Ammon's horn (tissue), 1 donor: ENCODE results near the gene ZNF800.

ENCODE experiments used
- DNase-seq: peaks from one replicate; pipeline ENCODE4 v3.0.0-alpha.2; 2016; ENCODE audit warnings: low spot score

ZNF800 gene

DNA sequence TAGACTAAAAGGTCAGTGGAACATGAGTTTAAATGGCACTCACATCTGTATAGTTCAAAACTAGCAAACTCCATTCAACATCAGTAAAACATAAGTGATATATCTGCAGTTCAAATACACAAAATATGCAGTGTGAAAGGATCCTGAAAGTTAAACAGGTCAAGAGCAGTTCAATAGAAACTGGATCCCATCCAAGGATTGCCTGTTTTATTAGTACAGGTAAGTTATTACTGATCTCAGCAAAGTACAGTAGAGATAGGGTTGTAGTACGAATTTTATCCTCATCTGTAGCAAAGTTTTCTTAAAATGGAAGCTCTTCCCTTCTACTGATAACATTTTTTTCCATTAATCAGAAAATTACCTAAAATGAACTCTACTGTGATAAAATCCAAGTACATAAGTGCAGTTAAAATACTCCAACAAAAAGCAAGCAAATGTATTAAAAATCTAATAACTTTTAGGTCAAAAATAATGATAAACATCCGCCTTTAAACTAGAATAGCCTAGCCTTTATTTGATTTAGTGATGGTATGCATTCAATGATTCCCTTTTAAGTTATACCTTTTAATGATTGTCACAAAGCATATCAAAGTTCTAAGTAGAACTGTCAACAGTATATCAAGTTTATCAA lies 2.2 kb downstream of the ZNF800 start:
- no peak for DNase-seq

- no peak for DNase-seq
These were observed 3.2 kb downstream of the ZNF800 start for GRCh38 chr7:127389321-127389720.

- no peak for DNase-seq
These were observed 4.5 kb downstream of the ZNF800 start for GRCh38 chr7:127387974-127388373.

DNA sequence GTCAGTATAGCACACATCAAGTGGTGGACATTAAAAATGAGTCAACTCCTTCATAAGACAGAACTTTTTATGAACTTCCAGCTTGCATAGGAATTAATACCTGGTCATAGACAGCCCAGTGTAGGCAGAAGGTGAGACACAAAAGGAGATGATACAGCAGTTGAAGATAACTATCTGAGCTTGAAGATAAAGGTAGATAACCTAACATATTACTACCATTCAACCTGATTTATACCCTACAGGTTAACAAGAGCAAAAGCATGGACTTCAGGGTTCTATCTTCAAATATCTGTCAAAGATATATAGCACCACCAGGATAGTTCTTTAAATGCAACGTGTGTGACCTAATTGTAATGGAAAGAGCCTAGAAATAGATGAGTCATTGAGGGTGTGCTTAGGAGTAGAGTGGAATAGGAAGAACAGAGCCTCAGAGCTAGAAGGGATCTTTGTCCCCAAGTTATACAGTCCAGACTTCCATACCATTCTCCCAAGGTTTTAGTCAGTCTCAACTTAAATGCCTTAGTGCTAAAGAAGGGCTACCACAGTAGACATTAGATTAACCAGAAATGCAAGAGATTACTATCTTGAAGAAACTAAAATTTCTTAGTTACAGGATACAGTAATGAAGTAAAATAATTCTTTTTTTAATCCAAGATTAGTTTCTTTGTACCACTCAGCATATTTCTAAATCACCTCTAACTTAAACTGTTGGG lies 9.2 kb downstream of the ZNF800 start:
- DNase-seq, result no peak

- no peak for DNase-seq
These were observed 10.0 kb downstream of the ZNF800 start for GRCh38 chr7:127382301-127383085.

DNA sequence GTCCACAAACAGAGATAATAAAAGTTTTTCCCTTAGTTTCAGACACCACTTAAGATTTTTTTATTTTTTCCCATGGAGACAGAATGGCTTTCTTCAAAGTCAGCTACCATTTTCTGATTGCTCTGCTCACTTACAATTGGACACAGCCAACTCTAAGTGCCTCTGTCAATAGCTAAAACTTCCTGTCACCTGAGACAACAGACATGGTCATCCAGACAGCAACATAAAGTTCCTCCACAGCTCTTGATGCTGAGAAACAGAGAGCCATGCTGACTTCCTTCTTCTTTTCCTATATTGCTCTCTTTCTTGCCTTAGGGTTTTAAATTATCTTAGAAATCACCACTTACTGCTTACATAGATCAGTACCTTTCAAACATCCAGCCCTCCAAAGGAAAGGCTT lies 12.0 kb downstream of the ZNF800 start:
- DNase-seq, result no peak

DNA sequence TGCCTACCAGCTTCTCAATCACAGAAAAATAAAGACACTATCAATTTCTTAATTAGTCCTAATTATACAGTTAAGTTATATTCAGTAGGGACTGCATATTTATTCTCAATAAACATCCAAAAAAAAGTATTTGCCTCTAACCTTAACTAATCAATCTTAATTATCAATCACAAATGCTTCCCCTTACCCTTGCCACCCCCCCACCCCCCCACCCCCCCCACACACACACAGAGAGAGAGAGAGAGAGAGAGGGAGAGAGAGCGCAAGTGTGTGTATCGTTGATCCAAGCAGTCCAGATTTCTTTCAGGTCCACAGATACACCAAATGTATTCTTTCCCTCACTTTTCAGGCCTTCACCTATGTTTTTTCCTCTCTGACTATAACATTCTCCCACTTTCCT lies 12.9 kb downstream of the ZNF800 start:
- DNase-seq, result no peak

GRCh38 chr7:127378537-127378936 lies 14.0 kb downstream of the ZNF800 start:
- no peak for DNase-seq

DNA sequence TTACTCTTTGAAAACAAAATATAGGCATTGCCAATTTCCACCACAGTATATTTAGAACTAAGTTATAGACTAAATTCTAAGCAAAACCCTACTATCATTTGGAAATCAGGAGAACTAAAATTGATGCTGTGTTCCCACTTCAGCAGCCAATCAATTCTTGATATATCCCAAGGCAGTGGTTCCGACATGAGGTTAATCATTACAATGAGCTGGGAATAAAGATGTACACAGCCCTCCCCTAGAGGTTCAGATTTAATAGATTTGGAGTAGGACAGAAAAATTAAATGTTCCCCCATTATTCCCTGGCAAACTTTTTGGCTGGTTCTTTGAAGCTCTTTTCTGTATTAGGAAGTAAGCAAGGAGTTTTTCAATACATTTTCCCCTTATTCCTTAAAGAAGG lies 15.1 kb downstream of the ZNF800 start:
- no peak for DNase-seq

DNA sequence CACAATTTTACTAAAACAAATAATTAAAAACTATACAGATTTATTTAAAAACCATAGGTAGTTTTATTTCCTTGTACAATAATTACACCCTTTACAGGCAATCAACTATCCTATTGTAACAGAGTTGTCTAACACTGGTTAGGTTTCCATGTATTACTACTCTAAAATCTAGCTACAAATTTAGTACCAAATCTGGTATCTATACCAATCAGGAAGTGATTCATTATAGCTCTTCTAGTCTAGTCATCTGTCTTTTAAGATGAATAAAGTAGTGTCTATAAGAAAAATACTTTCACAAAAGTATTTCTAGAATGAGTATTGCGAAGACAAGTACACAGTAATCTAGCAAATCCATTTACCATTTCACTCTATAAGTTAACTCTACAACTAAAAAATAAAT lies 16.9 kb downstream of the ZNF800 start:
- DNase-seq, result no peak

DNA sequence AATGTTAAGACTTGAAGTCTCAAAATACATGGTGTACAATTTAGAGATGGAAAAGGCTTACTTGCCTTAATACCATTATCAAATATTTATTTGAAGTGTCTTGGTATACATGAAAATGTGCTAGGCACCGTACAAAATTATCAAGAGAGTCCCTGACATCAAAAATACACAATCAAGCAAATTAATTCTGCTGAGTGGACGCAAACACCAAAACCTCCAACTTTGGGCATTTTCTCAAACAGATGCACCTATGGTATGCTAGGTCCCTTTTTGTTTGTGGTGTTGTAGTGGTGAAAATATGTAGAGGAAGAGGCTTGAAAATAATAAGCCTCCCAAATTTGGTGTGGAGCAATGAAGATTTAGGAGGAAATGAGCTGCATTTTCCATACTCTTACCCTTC lies 24.8 kb downstream of the ZNF800 start:
- no peak for DNase-seq

DNA sequence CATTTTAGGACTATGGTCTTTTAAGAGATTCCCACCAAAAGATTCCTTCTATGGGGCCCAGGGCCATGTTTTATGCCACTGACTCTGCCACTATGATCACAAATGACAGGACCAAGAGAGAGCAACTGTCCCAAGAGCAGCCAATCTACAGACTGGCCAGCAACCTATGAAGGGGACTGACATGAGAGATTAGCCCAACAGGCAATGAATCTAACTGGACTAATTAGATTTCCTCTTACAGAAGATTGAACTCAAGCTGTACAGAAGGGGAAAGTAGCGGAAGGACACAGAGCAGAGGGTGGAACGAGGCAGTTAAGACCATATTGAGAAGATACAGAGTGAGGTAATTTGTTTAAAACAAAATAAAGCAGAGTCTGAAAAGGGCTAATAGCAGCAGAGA lies 25.8 kb downstream of the ZNF800 start:
- DNase-seq, result no peak

- no peak for DNase-seq
These were observed 26.6 kb downstream of the ZNF800 start for GRCh38 chr7:127365957-127366315.

DNA sequence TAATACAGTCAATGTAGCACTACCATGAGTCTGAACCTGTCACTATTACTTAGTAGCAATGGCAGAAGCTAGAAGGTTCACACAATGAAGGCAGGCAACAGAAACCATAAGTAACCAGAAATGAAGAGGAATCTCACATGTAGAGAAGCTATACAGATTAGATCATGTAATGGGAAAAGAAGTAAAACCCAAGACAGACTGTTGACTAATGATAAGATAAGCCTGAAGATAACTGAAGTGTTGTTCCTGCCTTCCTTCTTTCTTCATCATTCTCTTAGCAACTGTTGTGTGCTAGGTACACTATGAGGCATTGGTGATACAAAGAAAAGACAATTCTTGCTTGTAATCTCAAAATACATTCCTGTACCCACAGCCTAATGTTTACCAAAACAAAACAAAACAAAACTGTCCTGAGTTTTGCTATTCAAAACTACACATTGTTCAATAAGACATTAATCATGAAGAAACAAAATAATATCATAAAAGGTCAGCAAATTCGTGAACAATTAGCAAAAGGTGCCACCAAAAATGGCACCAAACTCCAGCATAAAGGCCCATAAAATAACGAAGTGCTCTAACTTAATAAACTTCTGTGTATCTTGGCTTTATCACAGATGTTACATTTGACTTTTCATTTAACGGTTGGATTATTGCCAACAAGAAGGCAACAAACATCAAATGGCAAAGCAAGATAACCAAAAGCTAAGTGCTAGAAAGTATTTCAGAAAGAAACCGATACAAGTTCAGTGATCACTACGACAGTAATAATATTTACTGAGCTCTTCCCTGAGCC lies 27.1 kb downstream of the ZNF800 start:
- no peak for DNase-seq

DNA sequence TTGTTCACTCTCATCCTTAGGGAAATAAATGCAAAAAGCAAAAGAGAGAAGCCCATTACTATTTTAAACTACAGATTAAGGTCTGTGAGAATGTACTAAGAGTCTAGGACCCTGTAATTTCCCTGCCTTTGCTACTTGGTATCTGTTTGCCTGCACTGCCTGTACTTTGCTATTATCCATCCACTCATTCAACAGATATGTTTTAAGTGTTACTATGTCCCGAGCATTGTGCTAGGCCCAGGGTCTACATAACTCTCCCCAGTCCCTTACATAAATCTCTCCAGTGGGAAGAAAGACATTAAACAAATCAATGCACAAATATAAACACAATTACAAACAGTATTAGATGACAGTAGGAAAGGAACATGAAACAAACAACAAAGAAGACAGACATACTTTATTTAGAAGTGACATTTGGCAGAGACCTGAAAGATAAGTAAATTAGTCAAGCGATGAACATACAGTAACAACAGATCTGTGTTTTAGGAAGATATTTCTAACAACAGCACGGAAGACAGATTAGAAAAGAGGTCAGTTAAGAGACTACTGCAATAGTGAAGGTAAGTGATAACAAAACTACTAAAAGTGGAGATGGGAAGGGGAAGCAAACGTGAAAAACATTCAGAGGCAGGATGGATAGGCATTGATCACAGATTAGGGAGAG lies 30.0 kb downstream of the ZNF800 start:
- DNase-seq, result no peak

DNA sequence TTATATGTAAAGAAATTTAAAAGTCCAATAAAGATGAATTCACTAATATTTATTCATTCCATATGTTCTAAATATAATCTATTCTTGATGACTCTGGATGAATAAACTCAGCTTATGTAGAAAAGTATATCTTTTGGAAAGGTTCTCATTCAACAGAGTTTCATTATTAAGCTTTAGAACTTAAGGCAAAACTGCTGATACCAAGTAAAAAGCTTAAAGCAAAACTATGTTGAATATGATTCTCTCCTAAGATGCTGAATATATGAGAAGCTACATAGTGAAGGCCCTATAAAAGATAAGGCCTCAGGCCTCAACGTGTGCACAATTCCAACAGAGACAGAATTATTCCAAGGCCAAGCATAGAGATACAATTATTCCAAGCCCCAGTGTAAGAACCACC lies 30.8 kb downstream of the ZNF800 start:
- DNase-seq, result no peak

- no peak for DNase-seq
These were observed 33.5 kb downstream of the ZNF800 start for GRCh38 chr7:127359011-127359410.

GRCh38 chr7:127353897-127354296 lies 38.6 kb downstream of the ZNF800 start:
- DNase-seq, result no peak

- no peak for DNase-seq
These were observed 41.9 kb downstream of the ZNF800 start for GRCh38 chr7:127350586-127350985.

GRCh38 chr7:127349881-127350280 lies 42.6 kb downstream of the ZNF800 start:
- no peak for DNase-seq

- no peak for DNase-seq
These were observed 44.3 kb downstream of the ZNF800 start for GRCh38 chr7:127348247-127348631.
